NCI-H82 treated with DMSO at 0.1 percent for 48 hours (cell line): ENCODE data around the gene LYZ.
"Not testable (repeated sequence)": the region's sequence is repeated elsewhere in the genome, so short reads cannot be mapped to it uniquely, and the experiment has no call there.

Experiments
- DNase-seq: peaks from one replicate; lab custom pipeline; 2025; ENCODE audit not compliant: unreplicated experiment; lab: John Stamatoyannopoulos, UW

Gene LYZ

GRCh38 chr12:69348162-69348938 is at the start of gene LYZ:
Gene LYZ, plus strand, starts transcription at chr12:69348381. Its CDS starts 28 bp downstream, at chr12:69348409.
- no peak for DNase-seq

GRCh38 chr12:69298947-69299346 is 49.2 kb upstream of the LYZ start:
- DNase-seq, result no peak

GRCh38 chr12:69304284-69304683 is 43.9 kb upstream of the LYZ start:
- DNase-seq, result no peak

GRCh38 chr12:69309461-69309860 is 38.7 kb upstream of the LYZ start:
- DNase-seq, result no peak

- no peak for DNase-seq
Observed at GRCh38 chr12:69313209-69313608, 35.0 kb upstream of the LYZ start.

- not testable (repeated sequence) for DNase-seq
Observed at GRCh38 chr12:69316784-69317183, 31.4 kb upstream of the LYZ start.

- not testable (repeated sequence) for DNase-seq
Observed at GRCh38 chr12:69317233-69317632, 30.9 kb upstream of the LYZ start.

GRCh38 chr12:69318225-69318624 is 30.0 kb upstream of the LYZ start:
- no peak for DNase-seq

GRCh38 chr12:69321351-69321750 is 26.8 kb upstream of the LYZ start:
- DNase-seq, result no peak

- no peak for DNase-seq
Observed at GRCh38 chr12:69324797-69325466, 23.2 kb upstream of the LYZ start.

- DNase-seq, result no peak
Observed at GRCh38 chr12:69328426-69328825, 19.8 kb upstream of the LYZ start.

GRCh38 chr12:69329669-69330428 is 18.3 kb upstream of the LYZ start:
- DNase-seq, result no peak

GRCh38 chr12:69330475-69331473 is 17.4 kb upstream of the LYZ start:
- peak; percentile 56 for DNase-seq

GRCh38 chr12:69331519-69331908 is 16.7 kb upstream of the LYZ start:
- no peak for DNase-seq

- DNase-seq, result no peak
Observed at GRCh38 chr12:69331909-69332684, 16.1 kb upstream of the LYZ start.

- DNase-seq, result peak; percentile 52
Observed at GRCh38 chr12:69332815-69333358, 15.3 kb upstream of the LYZ start.

- no peak for DNase-seq
Observed at GRCh38 chr12:69334158-69334557, 14.0 kb upstream of the LYZ start.

GRCh38 chr12:69337311-69338090 is 10.7 kb upstream of the LYZ start:
- DNase-seq, result no peak
